Naive thymus-derived CD4-positive, alpha-beta T cell (primary cell): ENCODE results near the gene ICAM2. TPM values are rescaled to one million over a fixed set of nuclear protein-coding genes. Genes with fewer than 3 reads are reported as not detected.

ENCODE experiments used
- ATAC-seq: fragments of 150-1000 bp; cut with Tn5 transposase; 2 replicates; pipeline ENCODE4 v1.10.0; 2021; ENCODE audit warnings: mild to moderate bottlenecking, moderate library complexity
- CTCF ChIA-PET: fragments of 350-600 bp; sonication (Branson Sonifier 250); formaldehyde crosslinking; loops from one replicate; lab custom pipeline; 2021; ENCODE audit warnings: antibody characterized with exemption; lab: Charles Lee
- POLR2A ChIA-PET: fragments of 350-600 bp; sonication (Branson Sonifier 250); formaldehyde crosslinking; loops from one replicate; lab custom pipeline; 2021; ENCODE audit warnings: antibody characterized with exemption, inconsistent platforms; lab: Charles Lee
- DNase-seq, 9 donors: peaks; one replicate each; pipeline versions ENCODE4 v3.0.0 to v3.0.0-alpha.2; 2020 to 2022; ENCODE audit warnings: mixed read lengths in 1 of 9
- H3K27ac ChIP-seq: one replicate; pipeline ENCODE4 v1.7.0; 2013; ENCODE audit warnings: mild to moderate bottlenecking, low read depth, low read length, moderate library complexity
- H3K27me3 ChIP-seq, 2 donors: one replicate each; pipeline ENCODE4 v1.7.0; 2013; ENCODE audit warnings: low read length in 2 of 2, mild to moderate bottlenecking in 2 of 2, moderate library complexity in 2 of 2; ENCODE audit not compliant: control insufficient read depth in 2 of 2, insufficient read depth in 2 of 2
- H3K36me3 ChIP-seq, 3 experiments: 1 replicate in 2 of 3; 2 replicates in 1 of 3; pipeline ENCODE4 v1.7.0; 2013; ENCODE audit warnings: low read length in 3 of 3, mild to moderate bottlenecking in 3 of 3, moderate library complexity in 1 of 3; ENCODE audit not compliant: insufficient read depth in 3 of 3, control insufficient read depth in 2 of 3
- H3K4me1 ChIP-seq, 2 donors: one replicate each; pipeline ENCODE4 v1.7.0; 2013; ENCODE audit warnings: low read length in 2 of 2, mild to moderate bottlenecking in 2 of 2, moderate library complexity in 1 of 2; ENCODE audit not compliant: control insufficient read depth in 2 of 2, insufficient read depth in 2 of 2
- H3K4me3 ChIP-seq: 2 replicates; pipeline ENCODE4 v1.7.0; 2013; ENCODE audit warnings: mild to moderate bottlenecking, low read length
- H3K9me3 ChIP-seq, 3 experiments: 1 replicate in 2 of 3; 2 replicates in 1 of 3; pipeline ENCODE4 v1.7.0; 2013; ENCODE audit warnings: low read length in 3 of 3; ENCODE audit not compliant: control insufficient read depth in 2 of 3
- H3K27ac Mint-ChIP-seq, 9 donors: one replicate each; pipeline ENCODE4 v1.8.0; 2020 to 2022; ENCODE audit warnings: mixed read lengths in 9 of 9, mild to moderate bottlenecking in 8 of 9, moderate library complexity in 5 of 9, inconsistent platforms in 2 of 9
- H3K27me3 Mint-ChIP-seq, 5 donors: one replicate each; pipeline ENCODE4 v1.8.0; 2021 to 2022; ENCODE audit warnings: mixed read lengths in 5 of 5, mild to moderate bottlenecking in 1 of 5
- H3K36me3 Mint-ChIP-seq, 5 donors: one replicate each; pipeline ENCODE4 v1.8.0; 2020 to 2022; ENCODE audit warnings: mixed read lengths in 5 of 5, mild to moderate bottlenecking in 3 of 5, inconsistent platforms in 1 of 5
- H3K4me1 Mint-ChIP-seq, 7 donors: one replicate each; pipeline ENCODE4 v1.8.0; 2020 to 2022; ENCODE audit warnings: mixed read lengths in 7 of 7, mild to moderate bottlenecking in 3 of 7, inconsistent platforms in 1 of 7
- H3K4me3 Mint-ChIP-seq, 10 donors: one replicate each; pipeline ENCODE4 v1.8.0; 2020 to 2022; ENCODE audit warnings: mild to moderate bottlenecking in 10 of 10, mixed read lengths in 10 of 10, moderate library complexity in 6 of 10, inconsistent platforms in 2 of 10
- H3K9me3 Mint-ChIP-seq, 11 donors: one replicate each; pipeline ENCODE4 v1.8.0; 2020 to 2022; ENCODE audit warnings: mixed read lengths in 11 of 11, mild to moderate bottlenecking in 4 of 11, inconsistent platforms in 1 of 11, moderate library complexity in 1 of 11
- intact Hi-C, 2 donors: fragments of 100-400 bp; cut with micrococcal nuclease; formaldehyde crosslinking; loops; one replicate each; pipeline ENCODE4 v1.15.1; 2023
- polyA plus RNA-seq, 2 donors: library from polyadenylated mRNA; unstranded; fragments of 300-500 nt; fragmentation: Illumina TruSeq; gene quantifications; one replicate each; pipeline ENCODE4 v1.2.3, GENCODE V29; 2021
- total RNA-seq, 6 experiments: library from RNA in 5 of 6; stranded (reverse) in 5 of 6; gene quantifications; 1 replicate in 5 of 6; 2 replicates in 1 of 6; pipeline ENCODE4 v1.2.3 and lab custom pipeline; 2021 to 2026

ICAM2 gene
- total and polyA plus RNA-seq, 7 experiments from 2014 or later: 60.9 to 414 (median 131) TPM

- POLR2A ChIA-PET: interaction anchor here (0.9 to 3.2 kb wide), 7 partner anchors 31 to 156 kb away, joined by 3 to 30 read pairs (median 4); partner anchors contain the start of gene ICAM2
- peaks cover 0 to 8% (median 0%) of the 10 kb centered on the region in 5 donors for H3K27me3 Mint-ChIP-seq
- H3K4me1 Mint-ChIP-seq: peaks cover 27 to 58% (median 51%) of the 10 kb centered on the region in 7 donors
Observed at GRCh38 chr17:63989622-63990345, 30.6 kb downstream of the ICAM2 start.

GRCh38 chr17:63988741-63989621 is 31.5 kb downstream of the ICAM2 start:
- intact Hi-C loops: loop anchor here in 1 of 2 donors (5.0 kb wide), 1 partner anchor 57 kb away; the partner anchor contains the start of gene CD79B
- H3K4me3 Mint-ChIP-seq: no peak overlapping the region
- peaks cover 0 to 8% (median 0%) of the 10 kb centered on the region in 5 donors for H3K27me3 Mint-ChIP-seq
- POLR2A ChIA-PET: interaction anchor here (1.3 kb wide), 1 partner anchor 142 kb away, joined by 3 read pairs; no protein-coding TSS in a partner anchor
- H3K9me3 Mint-ChIP-seq: peaks cover 0 to 2% (median 0%) of the 10 kb centered on the region in 11 donors
- Histone ChIP-seq H3K27me3 (no peaks in the 10 kb centered on the region), H3K36me3 (no peaks in the 10 kb centered on the region), H3K4me3 (no peak overlapping the region), H3K9me3 (no peaks in the 10 kb centered on the region), H3K27ac (no peak overlapping the region), H3K4me1 (peaks cover 18 to 32% of the 10 kb centered on the region in 2 donors)
- ATAC-seq (no peak), DNase-seq (no peak)
- peaks cover 0 to 2% (median 0%) of the 10 kb centered on the region in 5 donors for H3K36me3 Mint-ChIP-seq
- peaks cover 27 to 56% (median 50%) of the 10 kb centered on the region in 7 donors for H3K4me1 Mint-ChIP-seq
- CTCF ChIA-PET: interaction anchor here (1.0 to 2.3 kb wide), 7 partner anchors 10 to 76 kb away, joined by 3 to 14 read pairs (median 11); partner anchors contain the start of genes CD79B and ICAM2
- H3K27ac Mint-ChIP-seq: peak overlapping the region in 1 of 9 donors; percentile 78

More at GRCh38 chr17:63989622-63990345, 30.6 kb downstream of the ICAM2 start:
- Histone ChIP-seq H3K27ac (no peak overlapping the region), H3K4me3 (no peak overlapping the region), H3K27me3 (no peaks in the 10 kb centered on the region), H3K36me3 (no peaks in the 10 kb centered on the region), H3K4me1 (peaks cover 18 to 34% of the 10 kb centered on the region in 2 donors), H3K9me3 (no peaks in the 10 kb centered on the region)
- Mint-ChIP-seq H3K9me3 (peaks cover 0 to 2% (median 0%) of the 10 kb centered on the region in 11 donors), H3K36me3 (peaks cover 0 to 2% (median 0%) of the 10 kb centered on the region in 5 donors), H3K4me3 (peak overlapping the region in 7 of 10 donors; percentile 35 to 85 (median 56)), H3K27ac (peak overlapping the region in 3 of 9 donors; percentile 1 to 53 (median 34))
- intact Hi-C loops: loop anchor here (1.0 to 5.0 kb wide), 5 partner anchors 36 to 79 kb away; partner anchors contain the start of genes CD79B (in 2 of the 2) and CSHL1 (in 1 of the 2)
- no peak for DNase-seq
- ATAC-seq: no peak
- CTCF ChIA-PET: interaction anchor here (0.6 to 2.3 kb wide), 20 partner anchors 10 to 88 kb away, joined by 3 to 37 read pairs (median 5); partner anchors contain the start of genes CD79B, GH1 and ICAM2

- H3K36me3 Mint-ChIP-seq: peaks cover 0 to 2% (median 0%) of the 10 kb centered on the region in 5 donors
- DNase-seq (no peak), ATAC-seq (no peak)
- H3K27ac Mint-ChIP-seq: peak overlapping the region in 1 of 9 donors; percentile 37
- no peak overlapping the region for H3K4me3 ChIP-seq
- intact Hi-C loops: loop anchor here in 1 of 2 donors (5.0 kb wide), 1 partner anchor 56 kb away; the partner anchor contains the start of gene CD79B
- H3K4me1 Mint-ChIP-seq: peaks cover 20 to 49% (median 43%) of the 10 kb centered on the region in 7 donors
- ChIA-PET CTCF (interaction anchor here (0.8 to 1.8 kb wide), 3 partner anchors 12 to 143 kb away, joined by 3 to 6 read pairs (median 3); no protein-coding TSS in a partner anchor), POLR2A (interaction anchor here (0.5 kb wide), 1 partner anchor 9 kb away, joined by 3 read pairs; no protein-coding TSS in a partner anchor)
- H3K27ac ChIP-seq: no peak overlapping the region
- no peak overlapping the region for H3K4me3 Mint-ChIP-seq
- no peaks in the 10 kb centered on the region for H3K27me3 ChIP-seq
- H3K9me3 Mint-ChIP-seq: peaks cover 0 to 2% (median 0%) of the 10 kb centered on the region in 11 donors
- peaks cover 12 to 27% of the 10 kb centered on the region in 2 donors for H3K4me1 ChIP-seq
- no peaks in the 10 kb centered on the region for H3K9me3 ChIP-seq
- H3K36me3 ChIP-seq: no peaks in the 10 kb centered on the region
- peaks cover 0 to 8% (median 0%) of the 10 kb centered on the region in 5 donors for H3K27me3 Mint-ChIP-seq
Observed at GRCh38 chr17:63988127-63988478, 32.3 kb downstream of the ICAM2 start.

DNA sequence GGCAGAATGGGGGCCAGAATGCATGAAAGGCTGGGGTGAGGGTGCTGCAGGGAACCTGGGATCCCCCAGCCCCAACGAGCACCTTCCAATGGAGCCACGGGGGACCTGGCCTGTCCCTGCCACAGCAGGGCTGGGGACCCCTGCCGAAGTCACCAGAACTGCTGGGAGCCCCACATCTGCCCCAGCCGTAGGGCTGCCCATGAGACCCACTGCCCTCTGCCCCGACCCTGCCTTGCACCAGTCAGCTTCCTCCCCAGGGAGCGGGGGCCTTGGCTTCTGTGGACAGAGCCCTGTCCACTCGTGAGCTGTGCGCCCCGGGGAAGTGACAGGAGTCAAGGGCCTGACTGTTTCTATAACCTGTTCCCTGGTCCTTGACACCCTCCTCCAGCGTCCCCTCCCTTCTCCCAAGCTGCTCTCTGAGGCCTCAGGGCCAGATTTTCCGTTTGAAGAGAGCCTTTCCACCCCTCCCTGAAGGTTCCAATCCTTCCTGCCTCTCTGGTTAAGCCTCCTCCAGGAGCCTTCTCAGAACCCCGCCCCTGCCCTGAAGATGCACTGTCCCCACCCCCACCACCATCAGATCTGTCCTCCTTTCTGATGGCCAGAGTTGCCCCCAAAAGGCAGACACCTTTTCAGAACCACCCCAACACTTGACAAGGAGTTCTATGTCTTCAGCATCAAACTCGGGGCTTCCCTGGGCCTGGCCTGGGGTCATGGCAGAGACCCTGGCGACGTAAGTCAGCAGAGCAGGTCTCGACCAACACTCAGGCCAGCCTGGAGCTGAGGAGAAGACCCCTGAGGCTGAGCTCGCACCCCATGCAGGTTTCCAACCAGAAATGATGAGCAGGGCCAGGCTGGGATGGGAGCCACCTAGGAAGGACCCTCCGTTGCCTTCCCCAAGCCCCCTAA is 33.0 kb downstream of the ICAM2 start:
- ChIA-PET CTCF (interaction anchor here (0.8 to 1.8 kb wide), 4 partner anchors 11 to 147 kb away, joined by 3 to 8 read pairs (median 4); no protein-coding TSS in a partner anchor), POLR2A (interaction anchor here (0.5 to 0.6 kb wide), 2 partner anchors 10 to 68 kb away, joined by 3 read pairs; no protein-coding TSS in a partner anchor)
- Histone ChIP-seq H3K4me1 (peaks cover 12 to 23% of the 10 kb centered on the region in 2 donors), H3K27ac (no peak overlapping the region), H3K36me3 (no peaks in the 10 kb centered on the region), H3K9me3 (no peaks in the 10 kb centered on the region), H3K27me3 (no peaks in the 10 kb centered on the region), H3K4me3 (no peak overlapping the region)
- ATAC-seq: no peak
- Mint-ChIP-seq H3K4me3 (no peak overlapping the region), H3K27ac (peak overlapping the region in 4 of 9 donors; percentile 11 to 46 (median 32)), H3K9me3 (peaks cover 0 to 6% (median 3%) of the 10 kb centered on the region in 11 donors), H3K36me3 (peaks cover 0 to 5% (median 5%) of the 10 kb centered on the region in 5 donors), H3K4me1 (peaks cover 17 to 45% (median 39%) of the 10 kb centered on the region in 7 donors), H3K27me3 (peaks cover 0 to 6% (median 0%) of the 10 kb centered on the region in 5 donors)
- no peak for DNase-seq
- intact Hi-C loops: loop anchor here in 1 of 2 donors (5.0 kb wide), 1 partner anchor 55 kb away; the partner anchor contains the start of gene CD79B

DNA sequence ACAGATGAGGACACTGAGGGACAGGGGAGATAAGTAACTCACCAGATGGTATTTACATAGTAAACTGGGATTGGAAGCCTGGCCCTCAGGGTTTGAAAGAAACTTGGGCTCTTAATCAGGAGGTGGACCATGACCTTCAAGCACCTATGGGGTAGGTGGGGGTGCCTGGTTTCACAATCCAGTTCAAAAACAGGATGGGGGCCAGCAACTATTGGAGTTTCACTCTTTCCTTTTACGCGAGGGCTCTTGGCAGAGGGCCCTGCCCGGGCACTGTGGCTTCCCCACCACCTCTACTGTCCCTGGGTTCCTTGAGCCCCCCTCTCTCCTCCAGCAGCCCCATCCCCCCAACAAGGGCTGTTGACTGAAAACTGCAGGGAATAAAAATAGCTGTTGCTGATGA is 33.6 kb downstream of the ICAM2 start:
- peaks cover 12 to 21% of the 10 kb centered on the region in 2 donors for H3K4me1 ChIP-seq
- H3K27ac Mint-ChIP-seq: peak overlapping the region in 3 of 9 donors; percentile 18 to 66 (median 59)
- peaks cover 16 to 41% (median 33%) of the 10 kb centered on the region in 7 donors for H3K4me1 Mint-ChIP-seq

More for the DNA sequence above, 33.6 kb downstream of the ICAM2 start:
- Mint-ChIP-seq H3K36me3 (peaks cover 0 to 10% (median 9%) of the 10 kb centered on the region in 5 donors), H3K27me3 (peaks cover 0 to 2% (median 0%) of the 10 kb centered on the region in 5 donors), H3K4me3 (no peak overlapping the region), H3K9me3 (peaks cover 0 to 13% (median 7%) of the 10 kb centered on the region in 11 donors)
- no peak for DNase-seq
- no peak overlapping the region for H3K4me3 ChIP-seq
- no peaks in the 10 kb centered on the region for H3K27me3 ChIP-seq
- no peaks in the 10 kb centered on the region for H3K9me3 ChIP-seq
- H3K36me3 ChIP-seq: no peaks in the 10 kb centered on the region
- CTCF ChIA-PET: interaction anchor here (0.6 to 1.8 kb wide), 5 partner anchors 10 to 147 kb away, joined by 4 to 8 read pairs (median 5); partner anchors contain the start of gene CSHL1
- intact Hi-C loops: loop anchor here in 1 of 2 donors (5.0 kb wide), 1 partner anchor 55 kb away; the partner anchor contains the start of gene CD79B
- POLR2A ChIA-PET: no interaction called here
- ATAC-seq: no peak
- H3K27ac ChIP-seq: no peak overlapping the region
